Stimulated activated CD4-positive, alpha-beta T cell treated with anti-CD3 and anti-CD28 coated beads, Interleukin-1b, Interleukin-23, amount 100 ng/mL, for 48 hours (primary cell): ENCODE measurements around the gene SOX8.

Experiments used
- DNase-seq: peaks from one replicate; pipeline ENCODE4 v3.0.0-alpha.2; 2020

SOX8 gene

GRCh38 chr16:974001-974601 is 7.5 kb upstream of the SOX8 start:
- DNase-seq, result no peak

- no peak for DNase-seq
Observed at GRCh38 chr16:974611-975261, 6.8 kb upstream of the SOX8 start.

- no peak for DNase-seq
Observed at GRCh38 chr16:975291-975690, 6.3 kb upstream of the SOX8 start.

GRCh38 chr16:976389-976931 is 5.1 kb upstream of the SOX8 start:
- DNase-seq, result peak; percentile 55

GRCh38 chr16:977081-977701 is 4.4 kb upstream of the SOX8 start:
- no peak for DNase-seq

GRCh38 chr16:977896-978295 is 3.7 kb upstream of the SOX8 start:
- no peak for DNase-seq

- DNase-seq, result no peak
Observed at GRCh38 chr16:978403-978802, 3.2 kb upstream of the SOX8 start.

- DNase-seq, result no peak
Observed at GRCh38 chr16:979147-979546, 2.4 kb upstream of the SOX8 start.

GRCh38 chr16:979859-980594 is 1.5 kb upstream of the SOX8 start:
- no peak for DNase-seq

GRCh38 chr16:980595-980854 is 1.0 kb upstream of the SOX8 start:
- no peak for DNase-seq

GRCh38 chr16:982145-983043 is 824 bp downstream of the SOX8 start:
- no peak for DNase-seq

- DNase-seq, result no peak
Observed at GRCh38 chr16:983044-984030, 1.8 kb downstream of the SOX8 start.

- no peak for DNase-seq
Observed at GRCh38 chr16:984121-984694, 2.6 kb downstream of the SOX8 start.

GRCh38 chr16:984736-985636 is 3.4 kb downstream of the SOX8 start:
- DNase-seq, result no peak

- no peak for DNase-seq
Observed at GRCh38 chr16:985646-986400, 4.3 kb downstream of the SOX8 start.

GRCh38 chr16:986411-986810 is 4.8 kb downstream of the SOX8 start:
- DNase-seq, result no peak

- DNase-seq, result no peak
Observed at GRCh38 chr16:986925-987582, 5.5 kb downstream of the SOX8 start.

GRCh38 chr16:987906-988305 is 6.3 kb downstream of the SOX8 start:
- DNase-seq, result no peak
